GM10266 (cell line): ENCODE results near the gene POLR1A.

Experiments used
- DNase-seq: peaks from one replicate; pipeline ENCODE4 v3.0.0; 2012; ENCODE audit errors: extremely low spot score
- TF ChIP-seq, protein P1 (sequence below): IDR thresholded peaks from 2 replicates; pipeline ENCODE4 v1.5.1; 2012; ENCODE audit warnings: mild to moderate bottlenecking, low read depth; ENCODE audit not compliant: control insufficient read depth, insufficient read depth; ENCODE audit errors: missing control alignments

Gene POLR1A

DNA sequence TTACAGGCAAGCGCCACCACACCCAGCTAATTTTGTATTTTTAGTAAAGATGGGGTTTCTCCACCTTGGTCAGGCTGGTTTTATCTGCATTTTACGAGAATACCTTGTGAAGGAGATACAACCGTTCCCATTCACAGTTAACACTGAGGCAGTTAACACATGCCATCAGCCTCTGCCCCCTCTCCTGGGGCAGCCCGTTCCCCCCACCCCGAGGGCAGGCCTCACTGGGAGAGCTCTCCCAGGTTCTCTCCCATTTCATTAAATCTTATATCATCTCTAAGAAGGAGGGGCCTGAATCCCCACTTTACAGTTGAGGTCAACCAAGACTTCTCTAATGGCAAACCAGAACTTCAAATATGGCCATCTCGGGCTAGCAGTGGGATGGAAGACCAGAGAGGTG, 121.9 kb downstream of the POLR1A start:
- TF ChIP-seq, protein P1, sequence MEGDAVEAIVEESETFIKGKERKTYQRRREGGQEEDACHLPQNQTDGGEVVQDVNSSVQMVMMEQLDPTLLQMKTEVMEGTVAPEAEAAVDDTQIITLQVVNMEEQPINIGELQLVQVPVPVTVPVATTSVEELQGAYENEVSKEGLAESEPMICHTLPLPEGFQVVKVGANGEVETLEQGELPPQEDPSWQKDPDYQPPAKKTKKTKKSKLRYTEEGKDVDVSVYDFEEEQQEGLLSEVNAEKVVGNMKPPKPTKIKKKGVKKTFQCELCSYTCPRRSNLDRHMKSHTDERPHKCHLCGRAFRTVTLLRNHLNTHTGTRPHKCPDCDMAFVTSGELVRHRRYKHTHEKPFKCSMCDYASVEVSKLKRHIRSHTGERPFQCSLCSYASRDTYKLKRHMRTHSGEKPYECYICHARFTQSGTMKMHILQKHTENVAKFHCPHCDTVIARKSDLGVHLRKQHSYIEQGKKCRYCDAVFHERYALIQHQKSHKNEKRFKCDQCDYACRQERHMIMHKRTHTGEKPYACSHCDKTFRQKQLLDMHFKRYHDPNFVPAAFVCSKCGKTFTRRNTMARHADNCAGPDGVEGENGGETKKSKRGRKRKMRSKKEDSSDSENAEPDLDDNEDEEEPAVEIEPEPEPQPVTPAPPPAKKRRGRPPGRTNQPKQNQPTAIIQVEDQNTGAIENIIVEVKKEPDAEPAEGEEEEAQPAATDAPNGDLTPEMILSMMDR, result no peak

DNA sequence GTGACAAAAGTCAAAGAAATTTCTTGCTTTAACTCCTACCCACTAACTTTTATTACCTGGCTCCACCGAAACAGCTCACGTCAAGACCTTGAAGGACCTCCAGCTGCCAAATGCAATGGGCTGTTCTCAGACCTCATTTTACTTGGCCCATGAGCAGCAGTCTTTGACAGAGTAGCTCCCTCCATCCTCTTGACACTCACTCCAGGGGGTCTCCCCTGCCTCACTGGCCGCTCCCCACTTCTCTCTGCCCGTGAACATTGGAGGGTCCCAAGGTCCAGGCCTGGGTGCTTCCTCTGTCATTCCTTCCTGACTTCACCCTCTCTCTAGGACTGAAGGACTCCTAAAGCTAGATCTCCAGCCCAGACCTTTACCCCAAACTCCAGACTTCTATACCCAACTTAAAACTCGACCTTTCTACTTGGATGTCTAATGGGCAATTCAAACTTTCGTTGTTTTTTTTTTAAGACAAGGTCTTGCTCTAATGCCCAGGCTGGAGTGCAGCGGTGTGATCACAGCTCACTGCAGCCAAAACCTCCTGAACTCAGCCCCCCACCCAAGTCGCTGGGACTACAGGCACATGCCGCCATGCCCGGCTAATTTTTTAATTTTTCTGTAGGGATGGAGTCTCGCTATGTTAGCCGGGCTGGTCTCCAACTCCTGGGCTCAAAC, 124.0 kb downstream of the POLR1A start:
- TF ChIP-seq, protein P1, result no peak
- DNase-seq, result no peak

More for the DNA sequence above, 121.9 kb downstream of the POLR1A start:
- no peak for DNase-seq

DNA sequence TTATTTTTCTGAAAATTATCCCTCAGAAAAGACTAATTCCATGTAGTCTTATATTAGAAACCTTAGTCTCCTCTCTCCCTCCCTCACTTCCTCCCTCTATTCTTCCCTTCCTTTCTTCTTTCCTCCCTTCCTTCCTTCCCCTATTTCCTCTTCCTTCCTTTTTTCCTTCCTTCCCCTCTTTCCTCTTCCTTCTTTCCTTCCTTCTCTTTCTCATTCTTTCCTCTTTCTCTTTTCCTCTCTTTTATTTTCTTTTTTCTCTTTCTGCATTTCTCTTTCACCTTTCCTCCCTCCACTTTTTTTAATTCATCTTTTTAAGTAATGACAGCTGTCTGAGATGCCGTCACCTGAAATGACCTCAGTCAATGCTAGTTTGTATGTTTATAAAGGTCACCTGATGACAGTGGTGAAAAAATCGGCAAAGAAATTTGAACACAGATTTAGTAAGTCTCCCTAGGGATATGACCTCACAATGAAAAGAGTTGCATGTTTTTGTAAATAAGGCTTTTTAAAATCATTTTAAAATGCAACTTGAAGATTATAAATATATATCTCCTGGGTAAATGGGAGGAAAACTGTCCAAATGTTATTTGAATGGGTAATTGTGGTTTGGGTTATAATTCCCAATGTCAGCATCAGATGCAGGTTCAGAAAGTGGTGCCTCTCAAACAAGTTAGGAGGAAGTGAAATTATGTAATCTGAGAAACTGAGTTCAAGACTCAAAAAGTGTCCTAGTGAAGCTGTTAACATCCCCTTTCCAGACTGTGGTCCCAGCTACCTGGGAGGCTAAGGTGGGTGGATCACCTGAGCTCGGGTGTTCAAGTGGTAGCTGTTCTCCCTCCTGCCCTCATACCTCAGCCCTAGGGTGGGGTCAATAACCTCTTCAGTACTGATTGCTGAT, 126.6 kb downstream of the POLR1A start:
- no peak for DNase-seq
- TF ChIP-seq, protein P1, result no peak

DNA sequence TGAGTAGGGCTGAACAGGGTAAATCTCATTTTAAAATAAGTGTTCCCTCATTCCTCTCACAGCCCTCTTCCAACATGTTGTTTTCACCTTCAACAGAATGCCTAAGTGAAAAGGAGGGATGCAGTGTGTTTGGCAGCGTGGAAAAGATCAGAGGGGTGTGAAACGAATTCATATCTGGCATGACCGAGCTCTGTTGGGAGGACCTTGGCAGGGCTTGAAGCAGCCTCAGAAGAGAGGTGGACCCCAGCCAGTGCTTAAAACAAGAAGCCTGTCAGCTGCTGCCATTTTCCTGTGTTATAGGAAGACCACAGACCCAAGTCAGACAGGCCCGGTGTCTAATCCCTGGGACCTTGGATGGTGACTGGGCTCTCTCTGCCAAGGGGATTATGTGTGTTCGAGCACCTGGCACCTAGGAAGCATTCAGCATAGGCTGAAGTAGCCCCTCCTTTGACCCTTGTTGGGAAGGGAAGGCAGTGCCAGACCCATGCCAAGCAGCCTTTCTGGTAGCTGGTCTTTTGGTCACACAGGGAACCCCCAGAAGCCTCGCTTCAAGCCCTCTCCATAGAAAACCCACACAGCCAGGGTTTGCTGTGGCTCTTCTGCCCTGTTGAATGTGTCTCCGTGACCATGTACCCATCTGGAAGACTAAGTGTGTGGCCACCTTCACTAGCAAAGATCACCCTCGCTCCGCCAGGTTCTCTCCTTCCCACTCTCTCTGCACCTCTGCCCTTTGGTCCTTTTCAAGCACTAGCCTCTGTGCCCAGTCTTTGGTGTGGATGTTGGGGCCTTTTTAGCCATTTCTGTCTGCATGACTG, 129.4 kb downstream of the POLR1A start:
- TF ChIP-seq, protein P1, result no peak
- no peak for DNase-seq

DNA sequence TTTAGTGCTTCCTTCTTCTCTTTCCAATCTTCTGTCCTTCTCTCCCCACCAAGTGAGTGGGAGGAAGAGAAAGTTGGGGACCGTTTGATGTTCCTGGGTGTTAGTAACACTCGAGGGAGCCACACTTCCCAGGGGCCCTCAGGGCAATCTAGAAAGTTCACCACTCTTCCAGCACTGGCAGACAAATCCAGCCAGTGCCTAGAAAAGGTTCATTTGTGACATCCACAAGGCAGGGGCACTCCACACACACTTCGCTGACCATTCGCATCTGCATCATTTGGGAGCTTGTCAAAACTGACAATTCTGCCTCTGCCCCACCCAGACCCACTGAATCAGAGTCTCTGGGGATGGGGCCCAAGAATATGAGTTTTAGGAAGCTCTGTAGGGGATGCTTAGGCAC, 130.1 kb downstream of the POLR1A start:
- no peak for DNase-seq
- TF ChIP-seq, protein P1, result no peak

DNA sequence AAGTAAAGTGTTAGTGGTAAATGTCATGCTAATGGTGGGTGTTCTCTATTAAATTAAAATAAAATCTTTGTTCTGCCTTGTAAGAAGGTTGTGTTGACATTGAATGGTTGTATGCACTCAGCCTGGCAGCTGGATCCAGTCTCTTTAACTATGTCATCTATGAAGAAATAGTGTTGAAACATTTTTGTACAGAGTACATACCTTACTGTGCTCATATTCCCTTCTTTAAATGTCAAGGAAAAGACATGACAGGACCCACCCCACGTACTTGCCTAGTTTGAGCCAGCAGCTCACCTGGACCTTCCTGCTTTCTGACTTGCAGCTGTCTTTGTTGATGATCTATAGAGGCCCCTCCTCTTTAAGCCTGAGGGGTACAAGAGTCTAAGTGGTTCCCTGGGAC, 131.3 kb downstream of the POLR1A start:
- DNase-seq, result no peak
- TF ChIP-seq, protein P1, result no peak
